C4-2B (cell line): Measurements from ENCODE around the gene CYP4X1.

Source experiments
- ZFX ChIP-seq: fragments of 450-650 bp; IDR thresholded peaks from 2 replicates; pipeline ENCODE4 v1.6.1; 2017
- TF ChIP-seq, protein P1 (sequence below): fragments of 450-650 bp; conservative IDR thresholded peaks from 2 replicates; pipeline ENCODE4 v1.5.1; 2017; ENCODE audit warnings: mild to moderate bottlenecking

DNA sequence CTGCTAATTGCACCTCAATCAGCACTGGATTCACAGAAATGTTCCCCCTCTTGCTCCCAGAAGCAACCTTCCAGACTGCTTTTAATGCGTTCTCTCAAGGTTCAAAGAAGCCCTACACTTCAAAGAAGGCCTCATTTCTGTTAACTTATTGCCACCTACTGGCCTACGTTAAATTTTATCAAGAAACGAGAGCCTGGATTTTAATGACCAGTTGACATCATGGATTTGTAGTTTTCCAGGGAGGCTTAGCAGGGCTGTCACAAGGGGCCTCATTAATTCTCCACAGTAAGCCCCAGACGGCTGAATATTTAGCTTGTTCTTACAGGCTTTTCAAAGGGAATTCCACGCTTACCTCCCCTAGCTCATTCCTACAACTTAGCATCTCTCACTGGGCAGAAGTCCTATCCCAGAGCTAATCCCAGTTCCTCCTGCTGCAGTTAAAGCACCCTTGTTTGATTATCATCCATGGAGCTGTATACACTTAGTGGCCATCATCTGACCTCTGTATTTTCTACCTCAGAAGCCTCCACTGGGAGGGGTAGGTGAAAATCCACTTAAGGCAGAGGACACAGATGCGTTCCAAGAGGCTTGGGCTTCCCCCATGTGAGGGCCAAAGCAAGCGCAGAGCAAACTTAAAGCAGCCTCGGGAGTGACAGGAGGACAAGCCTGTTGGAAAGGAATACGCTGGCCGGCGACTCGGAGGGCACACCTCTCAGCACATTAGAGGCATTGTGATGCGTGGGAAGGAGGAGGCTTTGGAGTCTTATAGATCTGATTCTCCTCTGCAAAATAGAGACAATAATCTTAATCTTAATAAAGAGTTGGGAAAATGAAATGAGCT, 32.2 kb upstream of the CYP4X1 start:
- TF ChIP-seq, protein P1, sequence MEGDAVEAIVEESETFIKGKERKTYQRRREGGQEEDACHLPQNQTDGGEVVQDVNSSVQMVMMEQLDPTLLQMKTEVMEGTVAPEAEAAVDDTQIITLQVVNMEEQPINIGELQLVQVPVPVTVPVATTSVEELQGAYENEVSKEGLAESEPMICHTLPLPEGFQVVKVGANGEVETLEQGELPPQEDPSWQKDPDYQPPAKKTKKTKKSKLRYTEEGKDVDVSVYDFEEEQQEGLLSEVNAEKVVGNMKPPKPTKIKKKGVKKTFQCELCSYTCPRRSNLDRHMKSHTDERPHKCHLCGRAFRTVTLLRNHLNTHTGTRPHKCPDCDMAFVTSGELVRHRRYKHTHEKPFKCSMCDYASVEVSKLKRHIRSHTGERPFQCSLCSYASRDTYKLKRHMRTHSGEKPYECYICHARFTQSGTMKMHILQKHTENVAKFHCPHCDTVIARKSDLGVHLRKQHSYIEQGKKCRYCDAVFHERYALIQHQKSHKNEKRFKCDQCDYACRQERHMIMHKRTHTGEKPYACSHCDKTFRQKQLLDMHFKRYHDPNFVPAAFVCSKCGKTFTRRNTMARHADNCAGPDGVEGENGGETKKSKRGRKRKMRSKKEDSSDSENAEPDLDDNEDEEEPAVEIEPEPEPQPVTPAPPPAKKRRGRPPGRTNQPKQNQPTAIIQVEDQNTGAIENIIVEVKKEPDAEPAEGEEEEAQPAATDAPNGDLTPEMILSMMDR, result peak; percentile 48
- TF ChIP-seq ZFX, result no peak
